ENCODE measurements around the gene CCT3.
A peak's percentile ranks its signal among the peaks of the same experiment; 100 is the strongest.

CCT3 gene

GRCh38 chr1:156378557-156378956 is 40.5 kb upstream of the CCT3 start:
- Histone ChIP-seq H3K27me3 (ENCODE audit: insufficient read depth, poor library complexity, severe bottlenecking) (no peaks in the 10 kb centered on the region), H3K27ac (replicated peaks) (no peak overlapping the region), H3K4me3 (replicated peaks; ENCODE audit: insufficient read depth, low read length) (no peak overlapping the region)
- no peak for TF ChIP-seq SPI1 (IDR thresholded peaks at IDR 0.05; ENCODE audit: borderline replicate concordance, low read depth)
- TF ChIP-seq GABPA (IDR thresholded peaks at IDR 0.05; ENCODE audit: low read depth), result no peak
- no peak for TF ChIP-seq REST (IDR thresholded peaks at IDR 0.05; ENCODE audit: insufficient replicate concordance, low read depth)
- no peak for TF ChIP-seq CTCF (IDR thresholded peaks at IDR 0.05; ENCODE audit: insufficient read depth, low read length)
- no peak for TF ChIP-seq POLR2AphosphoS5 (IDR thresholded peaks at IDR 0.05; ENCODE audit: low read depth)
- DNase-seq (ENCODE audit: low read depth in 1 of 2, low spot score in 1 of 2), result no peak

- H3K27me3 ChIP-seq (ENCODE audit: insufficient read depth, poor library complexity, severe bottlenecking), result no peaks in the 10 kb centered on the region
- H3K4me3 ChIP-seq (replicated peaks; ENCODE audit: insufficient read depth, low read length), result no peak overlapping the region
- TF ChIP-seq POLR2AphosphoS5 (IDR thresholded peaks at IDR 0.05; ENCODE audit: low read depth) (no peak), SPI1 (IDR thresholded peaks at IDR 0.05; ENCODE audit: borderline replicate concordance, low read depth) (peak; percentile 36; the same call in 1 of the 2 replicates)
- no peak overlapping the region for H3K27ac ChIP-seq (replicated peaks)
- DNase-seq (ENCODE audit: low read depth in 1 of 2, low spot score in 1 of 2), result peak; percentile 53 to 86
Observed at GRCh38 chr1:156376958-156377919, 39.1 kb upstream of the CCT3 start.

- H3K4me3 ChIP-seq (replicated peaks; ENCODE audit: insufficient read depth, low read length), result no peak overlapping the region
- no peak for TF ChIP-seq SPI1 (IDR thresholded peaks at IDR 0.05; ENCODE audit: borderline replicate concordance, low read depth)
- TF ChIP-seq CTCF (IDR thresholded peaks at IDR 0.05; ENCODE audit: insufficient read depth, low read length), result no peak
- no peak for TF ChIP-seq REST (IDR thresholded peaks at IDR 0.05; ENCODE audit: insufficient replicate concordance, low read depth)
- no peak for TF ChIP-seq GABPA (IDR thresholded peaks at IDR 0.05; ENCODE audit: low read depth)
- no peak for TF ChIP-seq POLR2AphosphoS5 (IDR thresholded peaks at IDR 0.05; ENCODE audit: low read depth)
- H3K27me3 ChIP-seq (ENCODE audit: insufficient read depth, poor library complexity, severe bottlenecking), result no peaks in the 10 kb centered on the region
- peak in 1 of 2 experiments; percentile 47 for DNase-seq (ENCODE audit: low read depth in 1 of 2, low spot score in 1 of 2)
- no peak overlapping the region for H3K27ac ChIP-seq (replicated peaks)
Observed at GRCh38 chr1:156376146-156376545, 38.1 kb upstream of the CCT3 start.

- no peak for DNase-seq (ENCODE audit: low read depth in 1 of 2, low spot score in 1 of 2)
- H3K27ac ChIP-seq (replicated peaks), result no peak overlapping the region
- H3K27me3 ChIP-seq (ENCODE audit: insufficient read depth, poor library complexity, severe bottlenecking), result no peaks in the 10 kb centered on the region
- H3K4me3 ChIP-seq (replicated peaks; ENCODE audit: insufficient read depth, low read length), result no peak overlapping the region
- TF ChIP-seq SPI1 (IDR thresholded peaks at IDR 0.05; ENCODE audit: borderline replicate concordance, low read depth), result no peak
- no peak for TF ChIP-seq CTCF (IDR thresholded peaks at IDR 0.05; ENCODE audit: insufficient read depth, low read length)
- no peak for TF ChIP-seq POLR2AphosphoS5 (IDR thresholded peaks at IDR 0.05; ENCODE audit: low read depth)
- TF ChIP-seq GABPA (IDR thresholded peaks at IDR 0.05; ENCODE audit: low read depth), result no peak
- TF ChIP-seq REST (IDR thresholded peaks at IDR 0.05; ENCODE audit: insufficient replicate concordance, low read depth), result no peak
Observed at GRCh38 chr1:156373546-156373945, 35.5 kb upstream of the CCT3 start.

Measured in HL-60 (cell line).